Activated CD4-positive, CD25-positive, alpha-beta regulatory T cell treated with anti-CD3 and anti-CD28 coated beads, Interleukin-2, amount 50 U/mL, for 16 hours (primary cell): ENCODE data around the gene SNTG2.
"Not testable (repeated sequence)": the region's sequence is repeated elsewhere in the genome, so short reads cannot be mapped to it uniquely, and the experiment has no call there.

Source experiments
- DNase-seq: peaks from one replicate; pipeline ENCODE4 v3.0.0-alpha.2; 2020; ENCODE audit warnings: low read depth, low spot score

SNTG2 gene

DNA sequence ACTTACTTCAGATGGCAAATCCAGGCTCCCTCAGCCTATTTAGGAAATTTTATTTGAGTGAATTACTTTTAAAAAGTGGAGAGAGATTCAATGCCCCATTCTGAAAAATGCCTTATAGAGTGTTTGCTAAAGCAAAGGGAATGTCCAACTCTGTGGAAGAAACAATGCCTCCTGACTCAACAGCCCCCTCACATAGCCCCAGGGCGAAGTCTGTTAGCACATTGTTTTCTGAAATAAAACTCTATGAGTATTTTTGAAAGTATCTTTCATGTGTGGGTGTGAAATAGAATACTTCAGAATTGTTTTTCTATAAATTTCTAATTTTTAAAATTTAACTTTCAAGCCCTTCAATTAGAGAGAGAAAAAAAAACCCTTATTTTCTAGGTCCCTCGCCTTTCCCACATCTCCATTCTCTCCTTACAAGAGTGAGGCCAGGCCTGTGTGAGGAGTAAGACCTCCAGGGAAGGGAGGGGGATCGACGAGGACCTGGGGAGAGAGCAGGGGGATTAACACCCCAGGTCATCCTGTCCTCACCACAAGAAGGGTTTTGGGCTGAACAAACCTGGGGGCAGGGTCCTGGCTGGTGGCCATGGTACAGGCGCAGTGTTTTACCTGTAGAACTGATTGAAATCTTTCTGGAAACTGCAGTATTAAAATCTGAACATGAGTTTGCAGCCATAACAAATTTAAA, 141.4 kb downstream of the SNTG2 start:
- DNase-seq, result no peak

DNA sequence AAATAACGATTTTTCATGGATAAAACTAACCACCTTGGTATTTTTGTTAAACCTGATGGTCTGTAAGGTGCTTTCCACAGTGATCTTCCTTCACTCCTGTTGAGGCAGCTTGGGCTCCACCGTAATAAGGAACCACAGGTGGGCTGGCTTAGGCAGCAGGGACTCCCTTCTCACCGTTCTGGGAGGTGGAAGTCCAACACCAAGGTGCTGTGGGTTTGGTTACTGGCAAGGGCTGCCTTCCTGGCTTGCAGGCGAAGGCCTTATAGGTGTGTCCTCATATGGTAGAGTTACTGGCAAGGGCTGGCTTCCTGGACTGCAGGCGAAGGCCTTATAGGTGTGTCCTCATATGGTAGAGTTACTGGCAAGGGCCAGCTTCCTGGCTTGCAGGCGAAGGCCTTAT, 143.0 kb downstream of the SNTG2 start:
- not testable (repeated sequence) for DNase-seq

DNA sequence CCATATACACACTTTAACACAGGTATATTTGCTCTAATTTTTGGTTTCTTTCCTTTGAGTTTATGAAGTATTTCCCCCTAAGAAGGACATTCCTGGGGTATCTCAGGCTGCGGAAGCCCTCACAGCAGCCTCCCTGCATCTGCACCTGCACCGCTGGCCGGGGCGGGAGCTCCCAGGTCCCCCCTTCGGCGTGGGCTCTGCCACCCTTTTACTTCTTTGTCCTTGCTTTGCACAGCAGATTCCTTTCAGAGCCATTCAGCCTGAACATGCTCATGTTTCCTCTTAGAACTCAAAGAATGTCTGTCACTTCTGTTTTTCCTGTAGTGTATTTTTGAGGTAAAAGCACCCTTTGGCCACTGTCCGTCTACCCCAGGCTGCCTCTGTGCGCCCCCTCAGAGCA, 146.5 kb downstream of the SNTG2 start:
- no peak for DNase-seq

DNA sequence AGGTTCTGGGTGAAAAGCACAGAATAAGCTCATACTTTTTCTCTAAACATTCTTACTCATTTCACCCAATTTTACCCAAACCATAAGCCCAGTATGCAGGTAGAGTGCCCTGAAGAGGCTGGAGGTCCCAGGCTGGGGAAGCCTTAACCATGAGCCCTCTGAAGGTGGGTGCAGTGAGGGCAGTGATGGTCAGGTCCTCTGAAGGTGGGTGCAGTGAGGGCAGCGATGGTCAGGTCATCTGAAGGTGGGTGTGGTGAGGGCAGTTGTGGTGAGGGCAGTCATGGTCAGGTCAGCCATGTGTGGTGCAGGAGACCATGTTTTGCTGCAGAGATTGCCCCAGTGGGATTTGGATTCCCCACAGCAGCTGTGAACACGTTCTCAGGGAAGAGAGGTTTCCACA, 148.8 kb downstream of the SNTG2 start:
- DNase-seq, result no peak

DNA sequence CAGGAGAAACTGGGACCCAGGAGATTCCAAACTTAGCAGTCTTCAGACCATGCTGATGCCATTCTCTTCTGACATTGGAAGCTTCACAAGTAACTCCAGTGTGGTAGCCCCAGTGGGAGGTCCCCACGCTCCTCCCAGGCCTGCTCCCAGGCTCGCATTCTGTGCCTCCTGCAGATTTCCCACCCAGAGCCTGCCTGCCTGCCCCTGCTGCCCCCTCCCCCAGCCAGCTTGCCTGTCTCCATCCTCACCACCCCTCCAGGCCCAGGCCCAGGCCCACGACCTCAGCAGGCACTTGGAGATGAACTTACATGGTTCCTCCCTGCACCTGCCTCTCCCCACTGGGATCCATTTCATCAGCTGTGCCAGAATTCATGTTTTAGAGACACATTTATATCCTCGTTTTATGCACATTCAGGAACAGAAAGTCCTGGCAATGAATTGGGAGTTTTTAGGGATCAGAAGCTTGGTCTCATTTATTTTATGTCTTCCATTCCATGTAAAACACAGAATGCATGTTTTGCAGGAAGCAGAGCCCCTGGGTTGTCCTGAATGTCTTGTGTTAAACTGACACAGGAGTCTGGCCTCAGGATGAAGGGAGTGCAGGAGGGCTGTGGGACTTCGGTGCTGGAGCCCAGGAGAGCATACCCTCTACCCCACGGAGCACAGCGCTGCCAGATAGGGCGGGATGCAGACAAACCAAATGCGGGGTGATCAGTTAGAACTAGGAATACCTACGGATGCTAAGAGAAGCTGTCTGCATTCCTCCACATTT, 150.5 kb downstream of the SNTG2 start:
- DNase-seq, result no peak

DNA sequence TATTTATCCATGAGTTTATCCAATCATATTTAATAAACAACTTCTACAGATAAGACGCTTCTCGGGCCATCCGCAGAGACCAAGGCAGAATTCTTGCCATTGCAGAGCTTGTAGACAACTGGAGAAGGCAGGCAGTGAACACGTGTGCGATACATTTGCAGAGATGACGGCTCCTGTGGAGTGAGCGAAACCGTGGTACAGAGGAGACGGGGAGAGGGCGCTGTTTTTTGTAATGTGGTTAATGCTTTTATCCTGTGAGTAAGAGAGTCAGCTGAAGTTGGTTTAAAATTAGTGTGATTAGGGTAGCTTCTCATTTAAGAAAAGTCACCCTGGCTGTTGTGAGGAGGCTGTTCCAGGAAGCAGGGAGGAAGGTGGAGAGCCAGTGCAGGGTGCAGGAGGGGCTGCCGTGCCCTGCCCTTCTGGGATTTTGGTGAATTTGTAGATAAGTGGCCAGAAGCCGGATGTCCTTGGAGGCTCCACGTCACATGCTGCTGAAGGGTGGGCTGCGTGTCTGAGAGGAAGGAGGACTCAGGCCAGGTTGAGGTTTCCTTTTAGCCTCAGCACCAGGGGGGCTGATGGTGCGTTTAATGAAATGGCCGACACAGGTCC, 151.4 kb downstream of the SNTG2 start:
- DNase-seq, result no peak

DNA sequence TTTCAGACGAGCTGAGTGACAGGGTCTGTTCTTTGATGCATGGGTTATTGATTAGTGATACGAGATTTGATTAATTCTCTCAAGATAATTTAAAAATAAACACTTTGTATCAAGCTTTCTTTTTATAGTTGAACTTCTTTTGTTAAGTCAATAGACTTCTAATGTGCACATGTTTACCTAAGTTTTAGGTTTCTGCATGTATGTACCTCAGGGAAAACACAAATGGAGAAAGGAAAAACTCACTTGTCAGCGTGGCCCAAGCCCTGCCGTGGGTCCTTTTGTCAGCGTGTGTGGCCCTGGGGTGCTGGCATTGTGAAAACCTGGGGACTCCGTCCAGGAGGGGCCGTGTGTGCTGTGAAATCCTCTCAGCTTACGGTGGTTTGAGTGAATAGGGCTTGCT, 153.7 kb downstream of the SNTG2 start:
- no peak for DNase-seq

DNA sequence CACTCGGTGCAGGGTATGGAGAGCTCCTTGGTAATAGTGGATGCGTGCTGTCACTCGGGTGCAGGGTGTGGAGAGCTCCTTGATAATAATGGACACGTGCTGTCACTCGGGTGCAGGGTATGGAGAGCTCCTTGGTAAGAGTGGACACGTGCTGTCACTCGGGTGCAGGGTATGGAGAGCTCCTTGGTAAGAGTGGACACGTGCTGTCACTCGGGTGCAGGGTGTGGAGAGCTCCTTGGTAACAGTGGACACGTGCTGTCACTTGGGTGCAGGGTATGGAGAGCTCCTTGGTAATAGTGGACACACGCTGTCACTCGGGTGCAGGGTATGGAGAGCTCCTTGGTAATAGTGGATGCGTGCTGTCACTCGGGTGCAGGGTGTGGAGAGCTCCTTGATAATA, 155.7 kb downstream of the SNTG2 start:
- not testable (repeated sequence) for DNase-seq

DNA sequence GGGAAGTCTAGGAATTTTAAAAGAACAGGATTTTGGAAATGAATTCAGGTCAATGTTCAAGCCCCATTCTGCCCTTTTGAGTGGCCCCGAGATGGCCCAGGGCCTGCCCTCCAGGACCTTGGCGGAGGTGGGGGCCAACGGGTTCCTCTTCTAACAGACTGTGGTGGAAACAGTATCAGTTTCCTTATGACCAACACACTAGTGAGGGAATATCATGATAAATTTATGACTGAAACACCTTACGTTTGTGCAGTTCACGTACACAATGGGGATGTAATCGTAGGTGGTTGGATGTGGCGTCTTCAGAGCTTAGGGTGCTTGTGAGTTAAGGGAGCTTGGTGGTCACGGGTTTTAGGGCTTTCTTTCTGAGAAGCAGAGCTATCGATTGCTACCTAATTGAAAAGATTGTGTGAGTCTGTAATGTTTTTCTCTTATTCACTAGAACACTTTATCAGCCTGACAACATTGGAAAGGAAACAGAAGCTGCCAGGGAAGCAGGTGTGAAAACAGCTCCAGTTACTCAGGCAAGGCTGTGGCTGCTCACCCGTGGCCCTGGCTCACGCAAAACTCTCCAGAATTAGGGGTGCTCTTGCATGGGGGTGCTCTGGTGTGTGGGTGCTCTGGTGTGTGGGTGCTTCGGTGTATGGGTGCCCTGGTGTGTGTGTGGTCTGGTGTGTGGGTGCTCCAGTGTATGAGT, 165.3 kb downstream of the SNTG2 start:
- DNase-seq, result no peak

DNA sequence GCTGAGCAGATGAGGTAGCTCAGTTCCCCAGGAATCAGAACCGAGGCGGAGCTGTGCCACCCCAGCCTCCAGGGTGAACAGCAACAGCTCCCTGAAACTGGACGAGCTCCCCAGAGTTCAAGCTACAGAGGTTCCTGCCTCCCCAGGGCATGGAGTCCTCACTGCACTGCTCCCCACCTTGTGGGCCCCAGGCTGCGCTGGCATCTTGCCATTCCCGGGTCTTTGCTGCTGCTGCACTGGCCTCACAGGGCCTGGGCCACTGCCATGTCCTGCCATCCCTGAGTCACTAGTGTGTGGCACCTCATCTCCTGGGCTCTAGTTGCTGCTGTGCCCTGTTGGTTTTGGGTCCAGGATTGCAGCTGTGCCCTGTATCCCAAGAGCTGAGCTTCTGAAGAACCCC, 166.9 kb downstream of the SNTG2 start:
- no peak for DNase-seq

DNA sequence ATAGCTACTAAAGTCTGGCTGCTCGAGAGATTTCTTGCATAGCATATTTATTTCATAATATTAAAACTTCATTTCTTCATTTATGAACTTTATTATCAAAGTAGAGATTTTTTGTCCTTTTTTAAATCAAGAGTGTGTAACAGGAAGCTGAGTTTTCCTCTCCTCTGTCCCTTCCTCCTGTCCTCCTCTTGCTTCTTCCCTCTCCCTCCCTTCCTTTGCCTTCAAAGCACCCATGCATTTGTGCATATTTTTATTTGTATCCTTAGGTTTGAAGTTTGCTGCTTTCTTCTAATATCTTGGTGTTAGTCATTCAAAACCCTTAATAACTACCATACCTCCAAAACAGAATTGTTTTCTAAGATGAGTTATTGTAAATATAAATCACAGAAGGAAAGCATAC, 174.6 kb downstream of the SNTG2 start:
- DNase-seq, result no peak

DNA sequence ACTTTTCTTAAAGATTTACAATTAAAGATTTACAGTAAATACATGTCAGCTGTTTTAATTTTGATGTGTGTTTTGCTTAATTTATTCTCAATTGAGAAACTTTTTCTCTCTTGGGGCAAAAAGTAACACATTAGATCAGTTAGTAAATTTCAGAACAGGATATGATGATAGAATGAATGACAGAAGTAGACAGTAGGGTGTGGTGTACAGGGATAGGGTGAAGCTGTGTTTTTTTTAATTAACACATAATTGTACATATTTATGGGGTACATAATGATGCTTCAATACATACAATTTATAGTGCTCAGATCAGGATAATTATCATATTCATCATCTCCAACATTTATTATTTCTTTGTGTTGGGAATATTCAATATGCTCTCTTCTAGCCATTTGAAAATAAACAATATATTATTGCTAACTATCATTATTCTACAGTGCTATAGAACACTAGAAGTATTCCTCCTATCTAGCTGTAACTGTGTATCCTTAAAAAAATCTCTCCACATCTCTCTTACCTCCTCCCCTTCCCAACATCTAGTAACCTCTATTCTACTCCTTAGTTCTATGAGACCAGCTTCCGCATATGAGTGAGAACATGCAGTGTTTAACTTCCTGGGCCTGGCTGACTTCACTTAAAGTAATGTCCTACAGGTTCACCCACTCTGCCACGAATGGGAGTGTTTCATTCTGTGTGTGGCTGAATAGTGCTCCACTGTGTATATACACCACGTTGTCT, 175.2 kb downstream of the SNTG2 start:
- no peak for DNase-seq

DNA sequence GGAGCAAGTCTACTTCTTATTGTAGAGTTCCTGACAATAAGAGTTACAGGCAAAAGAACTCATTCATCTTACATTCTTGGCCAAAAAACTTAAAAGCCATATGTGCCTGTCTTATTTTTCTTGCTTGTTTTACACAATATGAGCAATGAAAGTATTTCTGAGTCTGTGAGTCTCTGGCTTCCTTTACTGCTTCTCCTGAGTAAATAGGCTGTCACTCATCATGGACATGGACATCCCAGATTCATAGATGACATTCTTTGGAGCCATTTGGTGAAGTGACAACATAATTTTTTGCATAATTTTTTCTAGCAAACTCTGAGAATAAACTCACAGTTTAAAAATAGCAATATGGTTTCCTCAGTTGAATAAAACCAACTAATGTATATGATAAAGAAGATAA, 179.3 kb downstream of the SNTG2 start:
- no peak for DNase-seq

DNA sequence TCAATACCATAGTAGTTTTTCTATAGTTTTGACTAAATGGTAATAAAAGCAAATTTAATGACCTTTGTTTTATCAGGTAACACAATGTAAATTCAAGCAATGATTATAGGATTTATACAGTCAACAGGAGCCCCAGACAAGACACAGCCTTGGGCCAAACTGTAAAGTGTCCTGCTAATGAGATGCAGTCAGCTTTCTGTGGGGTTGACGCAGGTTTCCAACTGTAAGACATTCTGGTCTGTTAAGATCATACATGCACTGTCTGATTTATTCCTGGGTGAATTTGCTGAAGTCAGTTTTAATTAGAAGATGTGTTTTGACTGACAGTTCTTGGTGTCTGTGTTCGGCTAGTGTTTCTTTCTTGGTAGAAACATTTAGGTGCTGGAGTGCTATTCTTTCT, 180.3 kb downstream of the SNTG2 start:
- DNase-seq, result no peak

DNA sequence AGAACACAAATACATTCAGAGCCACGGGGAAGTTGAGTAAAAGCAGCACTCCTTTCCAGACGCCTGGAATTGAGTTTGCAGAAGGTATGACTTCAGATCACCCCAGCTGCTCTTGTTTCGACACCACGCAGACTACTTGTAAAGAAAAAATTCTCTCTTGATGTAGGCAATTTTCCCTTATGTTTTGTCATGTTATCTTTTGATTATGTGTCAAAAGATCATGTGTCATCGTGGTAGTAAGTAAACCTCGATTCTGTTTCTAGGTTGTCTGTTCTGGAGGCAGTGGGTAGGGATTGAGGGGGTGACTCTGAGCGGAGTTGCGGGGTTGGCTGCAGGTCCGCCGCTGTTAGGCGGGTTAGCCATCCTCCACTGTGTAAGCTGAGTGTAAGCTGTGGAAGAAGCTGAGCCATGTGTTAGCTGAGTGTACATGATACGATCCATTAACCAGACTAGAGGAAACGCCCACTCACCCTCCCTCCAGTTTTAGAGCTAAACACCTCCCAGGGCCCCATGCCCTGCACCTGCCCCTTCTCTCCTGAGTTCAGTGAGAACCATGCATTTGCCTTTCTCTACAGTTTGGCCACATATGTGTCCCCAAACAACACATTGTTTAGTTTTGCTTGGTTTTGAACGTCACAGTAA, 181.8 kb downstream of the SNTG2 start:
- DNase-seq, result no peak

DNA sequence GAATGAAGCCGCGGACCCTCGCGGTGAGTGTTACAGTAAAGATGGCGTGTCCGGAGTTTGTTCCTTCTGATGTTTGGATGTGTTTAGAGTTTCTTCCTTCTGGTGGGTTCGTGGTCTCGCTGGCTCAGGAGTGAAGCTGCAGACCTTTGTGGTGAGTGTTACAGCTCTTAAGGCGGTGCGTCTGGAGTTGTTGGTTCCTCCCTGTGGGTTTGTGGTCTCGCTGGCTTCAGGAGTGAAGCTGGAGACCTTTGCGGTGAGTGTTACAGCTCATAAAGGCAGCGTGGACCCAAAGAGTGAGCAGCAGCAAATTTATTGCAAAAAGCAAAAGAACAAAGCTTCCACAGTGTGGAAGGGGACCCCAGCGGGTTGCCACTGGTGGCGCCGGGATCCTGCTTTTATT, 183.2 kb downstream of the SNTG2 start:
- not testable (repeated sequence) for DNase-seq

DNA sequence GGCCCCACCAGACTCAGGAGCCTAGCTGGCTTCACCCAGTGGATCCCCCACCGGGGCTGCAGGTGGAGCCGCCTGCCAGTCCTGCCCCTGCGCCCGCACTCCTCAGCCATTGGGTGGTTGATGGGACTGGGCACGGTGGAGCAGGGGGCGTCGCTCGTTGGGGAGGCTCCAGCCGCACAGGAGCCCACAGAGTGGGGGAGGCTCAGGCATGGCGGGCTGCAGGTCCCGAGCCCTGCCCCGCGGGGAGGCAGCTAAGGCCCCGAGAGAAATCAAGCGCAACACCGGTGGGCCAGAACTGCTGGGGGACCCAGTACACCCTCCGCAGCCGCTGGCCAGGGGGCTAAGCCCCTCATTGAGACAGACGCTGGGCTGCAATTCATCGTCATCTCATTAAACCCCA, 184.0 kb downstream of the SNTG2 start:
- DNase-seq, result no peak

DNA sequence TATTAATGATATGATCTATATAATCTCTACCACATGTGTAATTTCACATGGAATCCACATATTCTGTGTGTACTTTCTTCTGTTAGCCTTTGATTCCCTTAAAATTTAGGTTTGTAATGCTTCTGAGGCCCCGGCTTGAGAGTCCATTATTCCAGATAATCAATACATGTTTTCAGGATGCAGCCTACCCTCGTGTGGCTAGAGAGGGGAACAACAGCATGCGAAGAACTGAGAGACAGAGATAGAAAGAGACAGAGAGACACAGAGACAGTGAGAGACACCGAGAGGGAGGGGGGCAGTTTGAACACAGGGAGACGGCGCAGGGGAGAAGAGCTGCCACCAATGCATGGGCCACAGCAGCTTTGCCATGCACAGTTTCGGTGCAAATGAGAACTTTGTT, 185.4 kb downstream of the SNTG2 start:
- DNase-seq, result no peak

DNA sequence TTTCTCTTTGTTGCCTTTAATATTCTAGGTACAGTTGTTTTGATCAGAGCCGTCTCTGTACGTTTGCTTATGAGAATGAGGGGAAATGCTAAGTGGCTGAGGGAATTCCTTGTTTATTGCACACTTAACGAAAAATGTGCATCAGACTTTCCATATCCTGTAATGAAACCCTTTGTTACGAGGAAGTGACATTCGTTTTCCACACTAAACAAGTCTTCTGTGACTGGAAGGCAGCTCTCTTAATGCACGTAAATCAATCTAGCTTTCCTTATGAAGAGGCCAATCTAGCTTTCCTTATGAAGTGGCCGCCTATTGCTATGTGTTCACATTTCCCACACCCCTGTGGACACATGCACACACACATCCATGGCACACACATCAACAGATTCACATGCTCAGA, 186.2 kb downstream of the SNTG2 start:
- DNase-seq, result no peak

DNA sequence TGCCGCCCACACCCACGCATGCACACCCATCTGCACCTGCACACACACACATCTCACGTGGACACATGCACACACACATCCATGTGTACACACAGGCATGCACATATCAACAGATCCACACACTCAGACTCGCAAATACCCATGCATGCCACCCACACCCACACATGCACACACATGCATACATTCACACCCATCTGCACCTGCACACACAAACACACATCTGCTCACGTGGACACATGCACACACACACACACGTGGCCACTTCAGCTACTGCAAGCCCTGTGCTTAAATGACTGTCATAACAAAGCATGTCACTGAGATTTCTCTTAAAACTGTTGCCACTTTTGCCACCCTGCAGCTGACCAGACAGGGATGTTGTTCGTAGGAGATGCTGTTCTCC, 186.6 kb downstream of the SNTG2 start:
- DNase-seq, result no peak

DNA sequence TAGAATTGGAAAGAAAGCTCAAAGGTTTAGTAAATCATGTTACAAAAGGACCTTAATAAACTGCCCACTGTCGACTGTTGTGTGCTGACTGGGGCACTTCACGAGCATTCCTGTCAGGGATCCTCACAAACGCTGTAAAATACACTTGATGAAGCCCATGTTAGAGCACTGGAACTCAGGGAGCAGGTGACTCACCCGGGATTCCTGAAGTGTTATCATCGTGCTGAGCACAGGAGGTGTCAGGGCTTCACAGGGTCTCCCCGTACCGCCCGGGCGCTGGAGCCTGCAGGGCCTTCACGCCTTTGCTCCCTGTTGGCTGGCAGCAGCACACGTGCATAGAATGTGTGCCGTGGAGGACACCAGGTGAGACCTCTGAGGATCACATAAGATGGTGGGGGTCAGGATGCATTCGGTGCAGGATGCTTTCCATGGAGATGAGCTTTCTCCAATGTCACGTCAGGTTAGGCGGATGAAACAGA, 187.3 kb downstream of the SNTG2 start:
- no peak for DNase-seq
